GM23248 (cell line): ENCODE results near the gene ADAMTS18.

Experiments
- EZH2 ChIP-seq: fragments of 200-600 bp; sonication (generic); IDR thresholded peaks from 2 replicates; pipeline ENCODE4 v1.6.1; 2018; ENCODE audit warnings: antibody characterized with exemption, mild to moderate bottlenecking; ENCODE audit not compliant: insufficient read depth, poor library complexity, severe bottlenecking
- EZH2phosphoT487 ChIP-seq: fragments of 200-600 bp; sonication (generic); IDR thresholded peaks from 2 replicates; pipeline ENCODE4 v1.6.1; 2018; ENCODE audit warnings: antibody characterized with exemption, moderate library complexity, mild to moderate bottlenecking, low read depth; ENCODE audit not compliant: insufficient read depth

DNA sequence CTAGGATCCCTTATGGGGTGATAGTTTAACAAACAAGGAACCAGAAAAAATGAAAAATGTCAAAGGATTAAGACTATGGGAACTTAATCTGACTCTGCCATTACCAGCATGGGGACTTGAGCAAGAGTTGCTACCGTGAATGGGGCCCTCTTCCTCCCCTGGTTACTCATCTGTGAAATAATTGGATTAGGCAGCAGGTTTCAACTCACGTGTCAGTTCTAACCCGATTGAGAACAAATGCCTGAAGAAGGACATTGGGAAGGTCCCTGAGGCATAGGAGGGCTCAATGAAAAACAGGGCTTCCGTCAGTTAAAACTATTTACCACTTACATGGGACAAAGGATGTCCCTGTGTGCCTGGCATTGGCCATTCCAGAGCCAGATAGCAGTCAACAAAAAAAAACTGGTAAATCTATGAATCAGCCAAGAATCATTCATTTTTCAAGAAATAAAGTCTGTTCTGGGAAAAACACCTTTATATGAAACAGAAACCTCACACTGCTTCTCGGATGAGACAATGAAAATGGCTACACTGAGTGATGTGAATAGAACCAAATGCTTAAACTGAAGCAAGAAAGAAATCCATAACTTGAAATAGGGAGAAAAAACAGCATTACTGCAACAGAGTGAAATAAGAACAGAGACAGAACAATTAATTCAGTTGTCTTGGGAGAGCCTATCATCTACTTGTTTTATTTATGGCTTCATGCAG lies 104.3 kb downstream of the ADAMTS18 start:
- no peak for TF ChIP-seq EZH2phosphoT487
- TF ChIP-seq EZH2: no peak
